Trophoblast cell (in vitro differentiated cells and primary cell): ENCODE data around the gene ANP32B.
A peak's percentile ranks its signal among the peaks of the same experiment; 100 is the strongest.

Experiments
- DNase-seq, 2 donors: peaks; one replicate each; pipeline ENCODE4 v3.0.0-alpha.2; 2016
- H2AFZ ChIP-seq: 2 replicates; pipeline ENCODE4 v1.6.1; 2013; ENCODE audit warnings: low read length, moderate library complexity, mild to moderate bottlenecking; ENCODE audit not compliant: insufficient read depth, poor library complexity
- H2AK5ac ChIP-seq: 2 replicates; pipeline ENCODE4 v1.6.1; 2013; ENCODE audit warnings: mild to moderate bottlenecking, low read length
- H2BK120ac ChIP-seq: 2 replicates; pipeline ENCODE4 v1.6.1; 2013; ENCODE audit warnings: low read length, mild to moderate bottlenecking, moderate library complexity; ENCODE audit not compliant: insufficient read depth, poor library complexity
- H2BK12ac ChIP-seq: 2 replicates; pipeline ENCODE4 v1.6.1; 2013; ENCODE audit warnings: mild to moderate bottlenecking, low read length, moderate library complexity
- H2BK5ac ChIP-seq: 2 replicates; pipeline ENCODE4 v1.6.1; 2013; ENCODE audit warnings: low read length, low read depth, moderate library complexity, mild to moderate bottlenecking; ENCODE audit not compliant: poor library complexity
- H3K14ac ChIP-seq: 2 replicates; pipeline ENCODE4 v1.6.1; 2013; ENCODE audit warnings: mild to moderate bottlenecking, low read length
- H3K18ac ChIP-seq: 2 replicates; pipeline ENCODE4 v1.6.1; 2013; ENCODE audit warnings: mild to moderate bottlenecking, low read length
- H3K23ac ChIP-seq: 2 replicates; pipeline ENCODE4 v1.6.1; 2013; ENCODE audit warnings: low read length
- H3K27ac ChIP-seq: 2 replicates; pipeline ENCODE4 v1.5.1; 2013; ENCODE audit warnings: low read depth, mild to moderate bottlenecking, inconsistent platforms, low read length, moderate library complexity
- H3K27me3 ChIP-seq: 2 replicates; pipeline ENCODE4 v1.6.1; 2013; ENCODE audit warnings: inconsistent platforms, mild to moderate bottlenecking, low read length, moderate library complexity; ENCODE audit not compliant: insufficient read depth
- H3K36me3 ChIP-seq, 2 experiments: 1 replicate in 1 of 2; 2 replicates in 1 of 2; pipeline ENCODE4 v1.6.1; 2013; ENCODE audit warnings: low read length in 2 of 2, mild to moderate bottlenecking in 2 of 2, moderate library complexity in 1 of 2; ENCODE audit not compliant: insufficient read depth in 2 of 2, control insufficient read depth in 1 of 2
- H3K4ac ChIP-seq: 2 replicates; pipeline ENCODE4 v1.6.1; 2013; ENCODE audit warnings: low read depth, mild to moderate bottlenecking, low read length, moderate library complexity
- H3K4me1 ChIP-seq, 2 experiments: 1 replicate in 1 of 2; 2 replicates in 1 of 2; pipeline ENCODE4 v1.6.1; 2013; ENCODE audit warnings: low read length in 2 of 2, mild to moderate bottlenecking in 2 of 2, moderate library complexity in 1 of 2; ENCODE audit not compliant: insufficient read depth in 2 of 2, control insufficient read depth in 1 of 2
- H3K4me2 ChIP-seq: 2 replicates; pipeline ENCODE4 v1.6.1; 2013; ENCODE audit warnings: inconsistent platforms, mild to moderate bottlenecking, low read length, moderate library complexity
- H3K4me3 ChIP-seq: 2 replicates; pipeline ENCODE4 v1.5.1; 2013; ENCODE audit warnings: mild to moderate bottlenecking, low read depth, low read length, inconsistent platforms
- H3K79me1 ChIP-seq: one replicate; pipeline ENCODE4 v1.6.1; 2013; ENCODE audit warnings: low read length
- H3K79me2 ChIP-seq: 2 replicates; pipeline ENCODE4 v1.6.1; 2013; ENCODE audit warnings: low read length, mild to moderate bottlenecking; ENCODE audit not compliant: control insufficient read depth, insufficient read depth, poor library complexity
- H3K9ac ChIP-seq: 2 replicates; pipeline ENCODE4 v1.6.1; 2013; ENCODE audit warnings: mild to moderate bottlenecking, low read length
- H3K9me3 ChIP-seq: 2 replicates; pipeline ENCODE4 v1.6.1; 2013; ENCODE audit warnings: low read depth, mild to moderate bottlenecking, control low read depth, inconsistent platforms, low read length; ENCODE audit not compliant: insufficient read depth
- H4K12ac ChIP-seq: 2 replicates; pipeline ENCODE4 v1.6.1; 2013; ENCODE audit warnings: low read depth, mild to moderate bottlenecking, low read length, moderate library complexity
- H4K8ac ChIP-seq: 2 replicates; pipeline ENCODE4 v1.6.1; 2013; ENCODE audit warnings: low read depth, mild to moderate bottlenecking, low read length, moderate library complexity
- H4K91ac ChIP-seq: one replicate; pipeline ENCODE4 v1.6.1; 2013; ENCODE audit warnings: low read depth, mild to moderate bottlenecking, low read length, moderate library complexity
- WGBS: extraction: QIAGEN DNeasy Blood & Tissue Kit; methylation state at CpG from one replicate; pipeline ENCODE4 v1.1.7; 2013; ENCODE audit warnings: missing lambda C conversion rate; ENCODE audit not compliant: insufficient read length, insufficient coverage; ENCODE audit errors: extremely low coverage; 5-methylcytosine and 5-hydroxymethylcytosine counted together

ANP32B gene

GRCh38 chr9:97978371-97979130, 4.6 kb upstream of the ANP32B start:
- no peak overlapping the region for H3K4ac ChIP-seq
- no peak overlapping the region for H3K23ac ChIP-seq
- H2BK5ac ChIP-seq, result no peak overlapping the region
- H3K4me1 ChIP-seq, result peaks cover 3 to 6% of the 10 kb centered on the region in 2 experiments
- no peak overlapping the region for H4K91ac ChIP-seq
- no peak overlapping the region for H3K4me3 ChIP-seq
- H2BK12ac ChIP-seq, result no peak overlapping the region
- peaks cover 13% of the 10 kb centered on the region for H3K27me3 ChIP-seq
- no peak overlapping the region for H2BK120ac ChIP-seq
- H3K14ac ChIP-seq, result no peak overlapping the region
- no peaks in the 10 kb centered on the region for H3K36me3 ChIP-seq
- H4K12ac ChIP-seq, result no peak overlapping the region
- peaks cover 8% of the 10 kb centered on the region for H3K79me2 ChIP-seq
- H4K8ac ChIP-seq, result no peak overlapping the region
- no peak for DNase-seq
- H2AFZ ChIP-seq, result no peak overlapping the region
- no peak overlapping the region for H2AK5ac ChIP-seq
- no peak overlapping the region for H3K4me2 ChIP-seq
- no CpG with 5 or more reads among the region's 3 CpGs for WGBS
- no peak overlapping the region for H3K18ac ChIP-seq
- peaks cover 9% of the 10 kb centered on the region for H3K79me1 ChIP-seq
- H3K9ac ChIP-seq, result no peak overlapping the region
- H3K9me3 ChIP-seq, result peaks cover 3% of the 10 kb centered on the region
- no peak overlapping the region for H3K27ac ChIP-seq

- H4K8ac ChIP-seq, result no peak overlapping the region
- H3K4me2 ChIP-seq, result no peak overlapping the region
- no peak overlapping the region for H3K18ac ChIP-seq
- H3K23ac ChIP-seq, result no peak overlapping the region
- peaks cover 13% of the 10 kb centered on the region for H3K27me3 ChIP-seq
- no CpG with 5 or more reads among the region's 7 CpGs for WGBS
- H3K4ac ChIP-seq, result no peak overlapping the region
- no peak overlapping the region for H2AFZ ChIP-seq
- no peak overlapping the region for H3K9ac ChIP-seq
- no peak overlapping the region for H2BK120ac ChIP-seq
- peaks cover 20% of the 10 kb centered on the region for H3K79me1 ChIP-seq
- H3K14ac ChIP-seq, result no peak overlapping the region
- no peaks in the 10 kb centered on the region for H3K36me3 ChIP-seq
- peaks cover 3% of the 10 kb centered on the region for H3K9me3 ChIP-seq
- DNase-seq, result no peak
- H4K91ac ChIP-seq, result no peak overlapping the region
- no peak overlapping the region for H3K4me3 ChIP-seq
- peaks cover 19% of the 10 kb centered on the region for H3K79me2 ChIP-seq
- no peak overlapping the region for H2BK12ac ChIP-seq
- no peak overlapping the region for H3K27ac ChIP-seq
- no peak overlapping the region for H4K12ac ChIP-seq
- H2BK5ac ChIP-seq, result no peak overlapping the region
- no peak overlapping the region for H2AK5ac ChIP-seq
- peaks cover 3 to 6% of the 10 kb centered on the region in 2 experiments for H3K4me1 ChIP-seq
Measured at GRCh38 chr9:97979788-97980478, 3.2 kb upstream of the ANP32B start.

GRCh38 chr9:97980479-97980803, 2.7 kb upstream of the ANP32B start:
- Histone ChIP-seq H3K14ac (no peak overlapping the region), H3K4me1 (peaks cover 8 to 11% of the 10 kb centered on the region in 2 experiments), H2BK120ac (no peak overlapping the region), H3K36me3 (no peaks in the 10 kb centered on the region), H2BK12ac (no peak overlapping the region), H2AK5ac (no peak overlapping the region), H3K4me2 (no peak overlapping the region), H3K18ac (no peak overlapping the region), H3K27me3 (peaks cover 13% of the 10 kb centered on the region), H3K23ac (no peak overlapping the region), H2BK5ac (no peak overlapping the region), H3K4ac (no peak overlapping the region), H3K9me3 (peaks cover 3% of the 10 kb centered on the region), H2AFZ (no peak overlapping the region), H3K79me1 (peaks cover 24% of the 10 kb centered on the region), H3K4me3 (no peak overlapping the region), H4K12ac (no peak overlapping the region), H3K27ac (no peak overlapping the region), H4K91ac (no peak overlapping the region), H3K9ac (no peak overlapping the region), H4K8ac (no peak overlapping the region), H3K79me2 (peaks cover 23% of the 10 kb centered on the region)
- no CpG with 5 or more reads among the region's 4 CpGs for WGBS
- DNase-seq, result no peak

GRCh38 chr9:97980918-97981845, 2.0 kb upstream of the ANP32B start:
- H3K18ac ChIP-seq, result no peak overlapping the region
- no peak overlapping the region for H3K4ac ChIP-seq
- H3K79me1 ChIP-seq, result peaks cover 24% of the 10 kb centered on the region
- no peak overlapping the region for H3K4me2 ChIP-seq
- H2BK120ac ChIP-seq, result no peak overlapping the region
- no peak overlapping the region for H4K91ac ChIP-seq
- no peak overlapping the region for H2BK12ac ChIP-seq
- H3K4me3 ChIP-seq, result no peak overlapping the region
- peaks cover 3% of the 10 kb centered on the region for H3K9me3 ChIP-seq
- no peaks in the 10 kb centered on the region for H3K36me3 ChIP-seq
- H3K14ac ChIP-seq, result no peak overlapping the region
- peak overlapping the region; percentile 82 for H3K23ac ChIP-seq
- WGBS, result no CpG with 5 or more reads among the region's 10 CpGs
- no peak overlapping the region for H4K12ac ChIP-seq
- H3K79me2 ChIP-seq, result peaks cover 26% of the 10 kb centered on the region
- H3K27me3 ChIP-seq, result peaks cover 13% of the 10 kb centered on the region
- H4K8ac ChIP-seq, result no peak overlapping the region
- no peak overlapping the region for H2AK5ac ChIP-seq
- no peak for DNase-seq
- no peak overlapping the region for H2AFZ ChIP-seq
- no peak overlapping the region for H2BK5ac ChIP-seq
- peaks cover 8 to 11% of the 10 kb centered on the region in 2 experiments for H3K4me1 ChIP-seq
- H3K9ac ChIP-seq, result no peak overlapping the region
- H3K27ac ChIP-seq, result no peak overlapping the region
